Measurements from ENCODE around the gene PPP2R5E.

PPP2R5E gene

GRCh38 chr14:63542231-63542999 lies 762 bp downstream of the PPP2R5E start:
- TF ChIP-seq REST (IDR thresholded peaks at IDR 0.05; ENCODE audit: insufficient read depth in 1 of 2, low read depth in 2 of 2, low read length in 2 of 2) (no peak), FOXP2 (optimal IDR thresholded peaks at IDR 0.05; ENCODE audit: borderline replicate concordance, extremely low read depth, extremely low read length, insufficient read depth) (no peak), TAF1 (IDR thresholded peaks at IDR 0.05; ENCODE audit: borderline replicate concordance, insufficient read depth, low read length) (no peak)

GRCh38 chr14:63535918-63536317 lies 7.3 kb downstream of the PPP2R5E start:
- TF ChIP-seq FOXP2 (optimal IDR thresholded peaks at IDR 0.05; ENCODE audit: borderline replicate concordance, extremely low read depth, extremely low read length, insufficient read depth) (no peak), POLR2AphosphoS5 (IDR thresholded peaks at IDR 0.05; ENCODE audit: low read depth, low read length) (no peak), TAF1 (IDR thresholded peaks at IDR 0.05; ENCODE audit: borderline replicate concordance, insufficient read depth, low read length) (no peak), REST (IDR thresholded peaks at IDR 0.05; ENCODE audit: insufficient read depth in 1 of 2, low read depth in 2 of 2, low read length in 2 of 2) (no peak), SIN3A (IDR thresholded peaks at IDR 0.05; ENCODE audit: borderline replicate concordance, insufficient read depth, low read length) (no peak)

- TF ChIP-seq POLR2AphosphoS5 (IDR thresholded peaks at IDR 0.05; ENCODE audit: low read depth, low read length) (no peak), REST (IDR thresholded peaks at IDR 0.05; ENCODE audit: insufficient read depth in 1 of 2, low read depth in 2 of 2, low read length in 2 of 2) (no peak), SIN3A (IDR thresholded peaks at IDR 0.05; ENCODE audit: borderline replicate concordance, insufficient read depth, low read length) (no peak), FOXP2 (optimal IDR thresholded peaks at IDR 0.05; ENCODE audit: borderline replicate concordance, extremely low read depth, extremely low read length, insufficient read depth) (no peak), TAF1 (IDR thresholded peaks at IDR 0.05; ENCODE audit: borderline replicate concordance, insufficient read depth, low read length) (no peak)
Observed at GRCh38 chr14:63533474-63533873, 9.7 kb downstream of the PPP2R5E start.

- no peak for TF ChIP-seq TAF1 (IDR thresholded peaks at IDR 0.05; ENCODE audit: borderline replicate concordance, insufficient read depth, low read length)
- TF ChIP-seq SIN3A (IDR thresholded peaks at IDR 0.05; ENCODE audit: borderline replicate concordance, insufficient read depth, low read length), result no peak
- TF ChIP-seq REST (IDR thresholded peaks at IDR 0.05; ENCODE audit: insufficient read depth in 1 of 2, low read depth in 2 of 2, low read length in 2 of 2), result no peak
- TF ChIP-seq FOXP2 (optimal IDR thresholded peaks at IDR 0.05; ENCODE audit: borderline replicate concordance, extremely low read depth, extremely low read length, insufficient read depth), result no peak
- TF ChIP-seq POLR2AphosphoS5 (IDR thresholded peaks at IDR 0.05; ENCODE audit: low read depth, low read length), result no peak
Observed at GRCh38 chr14:63524537-63525155, 18.5 kb downstream of the PPP2R5E start.
